Transverse colon (tissue), 4 donors: ENCODE results near the gene CFAP410.
"Not testable (repeated sequence)": the region's sequence is repeated elsewhere in the genome, so short reads cannot be mapped to it uniquely, and the experiment has no call there.

Source experiments
- EP300 ChIP-seq: sonication (generic); formaldehyde crosslinking; IDR thresholded peaks from one replicate; pipeline ENCODE4 v1.6.1; 2017; ENCODE audit warnings: antibody characterized with exemption, low read depth
- POLR2AphosphoS5 ChIP-seq, 3 donors: sonication (generic); formaldehyde crosslinking; IDR thresholded peaks; one replicate each; pipeline ENCODE4 v1.6.1; 2016; ENCODE audit warnings: antibody characterized with exemption in 3 of 3
- TF ChIP-seq, protein P1 (sequence below), 5 experiments: fragments of 200-600 bp in 3 of 5; fragments of 450-650 bp in 2 of 5; sonication (generic) in 3 of 5; IDR thresholded peaks; 1 replicate in 2 of 5; 2 replicates in 3 of 5; pipeline ENCODE4 v1.5.1; 2016 to 2017; ENCODE audit warnings: antibody characterized with exemption in 5 of 5, inconsistent platforms in 3 of 5, mild to moderate bottlenecking in 2 of 5, moderate library complexity in 1 of 5

DNA sequence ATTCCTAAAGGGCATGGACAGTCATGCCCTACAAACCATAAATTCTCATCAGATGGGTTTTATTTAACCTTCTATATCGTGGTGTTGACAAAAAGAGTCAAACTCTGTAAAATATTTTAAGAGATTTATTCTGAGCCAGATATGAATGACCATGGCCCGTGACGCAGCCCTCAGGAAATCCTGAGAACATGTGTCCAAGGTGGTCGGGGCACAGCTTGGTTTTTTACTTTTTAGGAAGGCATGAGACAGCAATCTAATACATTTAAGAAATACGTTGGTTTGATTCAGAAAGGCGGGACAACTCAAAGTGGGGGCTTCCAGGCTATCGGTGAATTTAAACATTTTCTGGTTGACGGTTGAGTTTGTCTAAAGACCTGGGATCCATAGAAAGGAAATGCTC is 3.8 kb upstream of the CFAP410 start:
- TF ChIP-seq, protein P1, sequence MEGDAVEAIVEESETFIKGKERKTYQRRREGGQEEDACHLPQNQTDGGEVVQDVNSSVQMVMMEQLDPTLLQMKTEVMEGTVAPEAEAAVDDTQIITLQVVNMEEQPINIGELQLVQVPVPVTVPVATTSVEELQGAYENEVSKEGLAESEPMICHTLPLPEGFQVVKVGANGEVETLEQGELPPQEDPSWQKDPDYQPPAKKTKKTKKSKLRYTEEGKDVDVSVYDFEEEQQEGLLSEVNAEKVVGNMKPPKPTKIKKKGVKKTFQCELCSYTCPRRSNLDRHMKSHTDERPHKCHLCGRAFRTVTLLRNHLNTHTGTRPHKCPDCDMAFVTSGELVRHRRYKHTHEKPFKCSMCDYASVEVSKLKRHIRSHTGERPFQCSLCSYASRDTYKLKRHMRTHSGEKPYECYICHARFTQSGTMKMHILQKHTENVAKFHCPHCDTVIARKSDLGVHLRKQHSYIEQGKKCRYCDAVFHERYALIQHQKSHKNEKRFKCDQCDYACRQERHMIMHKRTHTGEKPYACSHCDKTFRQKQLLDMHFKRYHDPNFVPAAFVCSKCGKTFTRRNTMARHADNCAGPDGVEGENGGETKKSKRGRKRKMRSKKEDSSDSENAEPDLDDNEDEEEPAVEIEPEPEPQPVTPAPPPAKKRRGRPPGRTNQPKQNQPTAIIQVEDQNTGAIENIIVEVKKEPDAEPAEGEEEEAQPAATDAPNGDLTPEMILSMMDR (IDR thresholded peaks at IDR 0.05): not testable (repeated sequence)
- TF ChIP-seq EP300; POLR2AphosphoS5 (IDR thresholded peaks at IDR 0.05): not testable (repeated sequence)
